ENCODE results near the gene MOB3C.

Gene MOB3C

GRCh38 chr1:46569884-46570725, 46.5 kb downstream of the MOB3C start:
- H2BK5ac ChIP-seq (ENCODE audit: low read length) = peak overlapping the region; percentile 67
- H2BK15ac ChIP-seq (ENCODE audit: low read length) = no peak overlapping the region
- no peak overlapping the region for H3K4me3 ChIP-seq (ENCODE audit: low read length in 2 of 2)
- no peaks in the 10 kb centered on the region for H3K79me1 ChIP-seq (ENCODE audit: low read depth, low read length)
- no CpG with 5 or more reads among the region's 14 CpGs for WGBS, 2 donors (ENCODE audit: extremely low coverage in 2 of 2, insufficient read length in 2 of 2, insufficient replicate concordance in 1 of 2)
- H3K27me3 ChIP-seq (ENCODE audit: control insufficient read depth in 3 of 3, insufficient read depth in 3 of 3, low read depth in 1 of 3, low read length in 3 of 3) = no peaks in the 10 kb centered on the region
- H3K18ac ChIP-seq (ENCODE audit: low read length) = peak overlapping the region; percentile 18
- H2AK5ac ChIP-seq (ENCODE audit: low read depth, low read length) = peak overlapping the region; percentile 6
- peaks cover 0 to 12% of the 10 kb centered on the region in 2 donors for H3K4me1 ChIP-seq (ENCODE audit: control insufficient read depth in 2 of 2, insufficient read depth in 1 of 2, low read depth in 1 of 2, low read length in 2 of 2)
- H4K91ac ChIP-seq (ENCODE audit: low read depth, low read length, poor library complexity) = peak overlapping the region; percentile 67
- H3K4ac ChIP-seq (ENCODE audit: low read length) = no peak overlapping the region
- no peak for DNase-seq (ENCODE audit: low spot score)
- no peak overlapping the region for H3K14ac ChIP-seq (ENCODE audit: low read length)
- H3K23ac ChIP-seq (ENCODE audit: low read depth, low read length, poor library complexity) = no peak overlapping the region
- H3K36me3 ChIP-seq (replicated peaks in 1 of 2; ENCODE audit: control insufficient read depth in 2 of 2, insufficient read depth in 2 of 2, low read length in 2 of 2) = peaks cover 0 to 14% of the 10 kb centered on the region in 2 donors
- no peak overlapping the region for H2BK12ac ChIP-seq (ENCODE audit: low read length)
- no peak overlapping the region for H3K4me2 ChIP-seq (ENCODE audit: insufficient read depth, low read length, poor library complexity, severe bottlenecking)
- H3K27ac ChIP-seq (replicated peaks; ENCODE audit: low read length) = no peak overlapping the region
- H2AFZ ChIP-seq (ENCODE audit: low read length) = no peak overlapping the region
- H3K9me3 ChIP-seq (replicated peaks in 1 of 2; ENCODE audit: control insufficient read depth in 2 of 2, insufficient read depth in 1 of 2, low read depth in 1 of 2, low read length in 2 of 2) = peaks cover 0 to 3% of the 10 kb centered on the region in 2 donors
- H2BK120ac ChIP-seq (ENCODE audit: low read depth, low read length) = no peak overlapping the region
- H3K9ac ChIP-seq (ENCODE audit: low read depth, low read length, poor library complexity) = no peak overlapping the region
- no peak overlapping the region for H4K8ac ChIP-seq (ENCODE audit: low read depth, low read length)

GRCh38 chr1:46569116-46569515, 47.5 kb downstream of the MOB3C start:
- Histone ChIP-seq H3K14ac (ENCODE audit: low read length) (no peak overlapping the region), H3K36me3 (replicated peaks in 1 of 2; ENCODE audit: control insufficient read depth in 2 of 2, insufficient read depth in 2 of 2, low read length in 2 of 2) (peaks cover 0 to 20% of the 10 kb centered on the region in 2 donors), H2BK12ac (ENCODE audit: low read length) (no peak overlapping the region), H3K18ac (ENCODE audit: low read length) (no peak overlapping the region), H3K27ac (replicated peaks; ENCODE audit: low read length) (no peak overlapping the region), H2BK15ac (ENCODE audit: low read length) (no peak overlapping the region), H4K91ac (ENCODE audit: low read depth, low read length, poor library complexity) (no peak overlapping the region), H2AFZ (ENCODE audit: low read length) (no peak overlapping the region), H3K9ac (ENCODE audit: low read depth, low read length, poor library complexity) (no peak overlapping the region), H3K4me3 (ENCODE audit: low read length in 2 of 2) (no peak overlapping the region), H2BK120ac (ENCODE audit: low read depth, low read length) (no peak overlapping the region), H3K27me3 (ENCODE audit: control insufficient read depth in 3 of 3, insufficient read depth in 3 of 3, low read depth in 1 of 3, low read length in 3 of 3) (no peaks in the 10 kb centered on the region), H3K4me2 (ENCODE audit: insufficient read depth, low read length, poor library complexity, severe bottlenecking) (no peak overlapping the region), H3K4me1 (ENCODE audit: control insufficient read depth in 2 of 2, insufficient read depth in 1 of 2, low read depth in 1 of 2, low read length in 2 of 2) (peaks cover 0 to 10% of the 10 kb centered on the region in 2 donors), H2BK5ac (ENCODE audit: low read length) (no peak overlapping the region), H3K4ac (ENCODE audit: low read length) (no peak overlapping the region), H3K79me1 (ENCODE audit: low read depth, low read length) (no peaks in the 10 kb centered on the region), H3K9me3 (replicated peaks in 1 of 2; ENCODE audit: control insufficient read depth in 2 of 2, insufficient read depth in 1 of 2, low read depth in 1 of 2, low read length in 2 of 2) (peaks cover 0 to 3% of the 10 kb centered on the region in 2 donors), H4K8ac (ENCODE audit: low read depth, low read length) (no peak overlapping the region), H2AK5ac (ENCODE audit: low read depth, low read length) (no peak overlapping the region), H3K23ac (ENCODE audit: low read depth, low read length, poor library complexity) (no peak overlapping the region)
- WGBS, 2 donors (ENCODE audit: extremely low coverage in 2 of 2, insufficient read length in 2 of 2, insufficient replicate concordance in 1 of 2) = no CpG with 5 or more reads among the region's 4 CpGs
- DNase-seq (ENCODE audit: low spot score) = no peak

- Histone ChIP-seq H2BK15ac (ENCODE audit: low read length) (no peak overlapping the region), H3K9ac (ENCODE audit: low read depth, low read length, poor library complexity) (no peak overlapping the region), H3K23ac (ENCODE audit: low read depth, low read length, poor library complexity) (no peak overlapping the region), H2BK120ac (ENCODE audit: low read depth, low read length) (no peak overlapping the region), H3K27me3 (ENCODE audit: control insufficient read depth in 3 of 3, insufficient read depth in 3 of 3, low read depth in 1 of 3, low read length in 3 of 3) (no peaks in the 10 kb centered on the region), H3K9me3 (replicated peaks in 1 of 2; ENCODE audit: control insufficient read depth in 2 of 2, insufficient read depth in 1 of 2, low read depth in 1 of 2, low read length in 2 of 2) (peaks cover 0 to 3% of the 10 kb centered on the region in 2 donors), H3K4ac (ENCODE audit: low read length) (no peak overlapping the region), H2AFZ (ENCODE audit: low read length) (no peak overlapping the region), H2AK5ac (ENCODE audit: low read depth, low read length) (no peak overlapping the region), H4K91ac (ENCODE audit: low read depth, low read length, poor library complexity) (no peak overlapping the region), H2BK5ac (ENCODE audit: low read length) (no peak overlapping the region), H3K4me1 (ENCODE audit: control insufficient read depth in 2 of 2, insufficient read depth in 1 of 2, low read depth in 1 of 2, low read length in 2 of 2) (peaks cover 0 to 10% of the 10 kb centered on the region in 2 donors), H3K4me3 (ENCODE audit: low read length in 2 of 2) (no peak overlapping the region), H2BK12ac (ENCODE audit: low read length) (no peak overlapping the region), H3K36me3 (replicated peaks in 1 of 2; ENCODE audit: control insufficient read depth in 2 of 2, insufficient read depth in 2 of 2, low read length in 2 of 2) (peaks cover 0 to 20% of the 10 kb centered on the region in 2 donors), H3K18ac (ENCODE audit: low read length) (no peak overlapping the region), H3K79me1 (ENCODE audit: low read depth, low read length) (no peaks in the 10 kb centered on the region), H3K27ac (replicated peaks; ENCODE audit: low read length) (no peak overlapping the region), H3K4me2 (ENCODE audit: insufficient read depth, low read length, poor library complexity, severe bottlenecking) (no peak overlapping the region), H4K8ac (ENCODE audit: low read depth, low read length) (no peak overlapping the region), H3K14ac (ENCODE audit: low read length) (no peak overlapping the region)
- DNase-seq (ENCODE audit: low spot score) = no peak
- no CpG with 5 or more reads among the region's 6 CpGs for WGBS, 2 donors (ENCODE audit: extremely low coverage in 2 of 2, insufficient read length in 2 of 2, insufficient replicate concordance in 1 of 2)
Observed at GRCh38 chr1:46568461-46568891, 48.1 kb downstream of the MOB3C start.

- H3K4ac ChIP-seq (ENCODE audit: low read length) = no peak overlapping the region
- H2AFZ ChIP-seq (ENCODE audit: low read length) = no peak overlapping the region
- H3K4me2 ChIP-seq (ENCODE audit: insufficient read depth, low read length, poor library complexity, severe bottlenecking) = no peak overlapping the region
- H4K91ac ChIP-seq (ENCODE audit: low read depth, low read length, poor library complexity) = no peak overlapping the region
- no peak overlapping the region for H2BK120ac ChIP-seq (ENCODE audit: low read depth, low read length)
- H3K36me3 ChIP-seq (replicated peaks in 1 of 2; ENCODE audit: control insufficient read depth in 2 of 2, insufficient read depth in 2 of 2, low read length in 2 of 2) = peaks cover 3 to 41% of the 10 kb centered on the region in 2 donors
- peaks cover 8% of the 10 kb centered on the region in 2 donors for H3K4me1 ChIP-seq (ENCODE audit: control insufficient read depth in 2 of 2, insufficient read depth in 1 of 2, low read depth in 1 of 2, low read length in 2 of 2)
- no peak overlapping the region for H3K23ac ChIP-seq (ENCODE audit: low read depth, low read length, poor library complexity)
- H2BK12ac ChIP-seq (ENCODE audit: low read length) = no peak overlapping the region
- peaks cover 0 to 3% of the 10 kb centered on the region in 2 donors for H3K9me3 ChIP-seq (replicated peaks in 1 of 2; ENCODE audit: control insufficient read depth in 2 of 2, insufficient read depth in 1 of 2, low read depth in 1 of 2, low read length in 2 of 2)
- no peak overlapping the region for H3K9ac ChIP-seq (ENCODE audit: low read depth, low read length, poor library complexity)
- H3K79me1 ChIP-seq (ENCODE audit: low read depth, low read length) = no peaks in the 10 kb centered on the region
- WGBS, 2 donors (ENCODE audit: extremely low coverage in 2 of 2, insufficient read length in 2 of 2, insufficient replicate concordance in 1 of 2) = no CpG with 5 or more reads among the region's 4 CpGs
- H2BK15ac ChIP-seq (ENCODE audit: low read length) = no peak overlapping the region
- no peak overlapping the region for H3K4me3 ChIP-seq (ENCODE audit: low read length in 2 of 2)
- no peak overlapping the region for H3K14ac ChIP-seq (ENCODE audit: low read length)
- no peaks in the 10 kb centered on the region for H3K27me3 ChIP-seq (ENCODE audit: control insufficient read depth in 3 of 3, insufficient read depth in 3 of 3, low read depth in 1 of 3, low read length in 3 of 3)
- no peak overlapping the region for H3K27ac ChIP-seq (replicated peaks; ENCODE audit: low read length)
- H2BK5ac ChIP-seq (ENCODE audit: low read length) = no peak overlapping the region
- H3K18ac ChIP-seq (ENCODE audit: low read length) = no peak overlapping the region
- H2AK5ac ChIP-seq (ENCODE audit: low read depth, low read length) = no peak overlapping the region
- DNase-seq (ENCODE audit: low spot score) = no peak
- no peak overlapping the region for H4K8ac ChIP-seq (ENCODE audit: low read depth, low read length)
Observed at GRCh38 chr1:46563341-46563740, 53.3 kb downstream of the MOB3C start.
